ENCODE results near the gene HLF.

- TF ChIP-seq EZH2phosphoT487 (IDR thresholded peaks at IDR 0.05; ENCODE audit: low read length) (no peak), CTCF (IDR thresholded peaks at IDR 0.05; ENCODE audit: low read length) (no peak), EZH2 (optimal IDR thresholded peaks at IDR 0.05; ENCODE audit: low read depth, low read length) (no peak)
Measured at GRCh38 chr17:55237841-55238178, 26.9 kb upstream of the HLF start.

All from MM.1S (cell line).